ENCODE results near the gene ZNF837.

DNA sequence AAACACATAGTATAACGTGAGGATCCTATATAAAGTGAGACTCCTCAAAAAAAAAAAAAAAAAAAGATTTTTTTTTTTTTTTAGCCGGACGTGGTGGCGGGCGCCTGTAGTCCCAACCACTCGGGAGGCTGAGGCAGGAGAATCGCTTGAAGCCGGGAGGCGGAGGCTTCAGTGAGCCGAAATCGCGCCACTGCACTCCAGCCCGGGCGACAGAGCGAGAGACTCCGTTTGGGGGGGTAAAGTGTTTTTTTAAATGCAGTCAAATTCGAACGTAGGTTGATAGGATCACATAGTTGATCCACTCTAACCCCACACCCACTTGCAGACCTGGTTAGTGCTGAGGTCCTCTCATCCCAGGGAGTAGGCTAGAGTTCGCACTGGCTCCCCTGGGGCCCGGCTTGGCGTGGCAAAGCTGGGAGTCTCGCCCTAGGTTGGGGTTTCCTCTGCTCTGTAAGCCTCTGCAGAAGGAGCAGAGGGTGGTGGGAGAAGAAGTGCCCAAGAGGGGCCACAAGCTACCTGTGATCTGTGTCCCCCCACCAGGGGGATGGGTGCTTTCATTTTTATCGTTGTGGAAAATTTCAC lies 21.1 kb upstream of the ZNF837 start:
- no peak for TF ChIP-seq CEBPB (IDR thresholded peaks at IDR 0.05)
- no peak for TF ChIP-seq RAD21 (IDR thresholded peaks at IDR 0.05; ENCODE audit: low read depth)
- TF ChIP-seq, protein P1, sequence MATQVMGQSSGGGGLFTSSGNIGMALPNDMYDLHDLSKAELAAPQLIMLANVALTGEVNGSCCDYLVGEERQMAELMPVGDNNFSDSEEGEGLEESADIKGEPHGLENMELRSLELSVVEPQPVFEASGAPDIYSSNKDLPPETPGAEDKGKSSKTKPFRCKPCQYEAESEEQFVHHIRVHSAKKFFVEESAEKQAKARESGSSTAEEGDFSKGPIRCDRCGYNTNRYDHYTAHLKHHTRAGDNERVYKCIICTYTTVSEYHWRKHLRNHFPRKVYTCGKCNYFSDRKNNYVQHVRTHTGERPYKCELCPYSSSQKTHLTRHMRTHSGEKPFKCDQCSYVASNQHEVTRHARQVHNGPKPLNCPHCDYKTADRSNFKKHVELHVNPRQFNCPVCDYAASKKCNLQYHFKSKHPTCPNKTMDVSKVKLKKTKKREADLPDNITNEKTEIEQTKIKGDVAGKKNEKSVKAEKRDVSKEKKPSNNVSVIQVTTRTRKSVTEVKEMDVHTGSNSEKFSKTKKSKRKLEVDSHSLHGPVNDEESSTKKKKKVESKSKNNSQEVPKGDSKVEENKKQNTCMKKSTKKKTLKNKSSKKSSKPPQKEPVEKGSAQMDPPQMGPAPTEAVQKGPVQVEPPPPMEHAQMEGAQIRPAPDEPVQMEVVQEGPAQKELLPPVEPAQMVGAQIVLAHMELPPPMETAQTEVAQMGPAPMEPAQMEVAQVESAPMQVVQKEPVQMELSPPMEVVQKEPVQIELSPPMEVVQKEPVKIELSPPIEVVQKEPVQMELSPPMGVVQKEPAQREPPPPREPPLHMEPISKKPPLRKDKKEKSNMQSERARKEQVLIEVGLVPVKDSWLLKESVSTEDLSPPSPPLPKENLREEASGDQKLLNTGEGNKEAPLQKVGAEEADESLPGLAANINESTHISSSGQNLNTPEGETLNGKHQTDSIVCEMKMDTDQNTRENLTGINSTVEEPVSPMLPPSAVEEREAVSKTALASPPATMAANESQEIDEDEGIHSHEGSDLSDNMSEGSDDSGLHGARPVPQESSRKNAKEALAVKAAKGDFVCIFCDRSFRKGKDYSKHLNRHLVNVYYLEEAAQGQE (IDR thresholded peaks at IDR 0.05; ENCODE audit: low read depth) = no peak
- TF ChIP-seq, protein P2, sequence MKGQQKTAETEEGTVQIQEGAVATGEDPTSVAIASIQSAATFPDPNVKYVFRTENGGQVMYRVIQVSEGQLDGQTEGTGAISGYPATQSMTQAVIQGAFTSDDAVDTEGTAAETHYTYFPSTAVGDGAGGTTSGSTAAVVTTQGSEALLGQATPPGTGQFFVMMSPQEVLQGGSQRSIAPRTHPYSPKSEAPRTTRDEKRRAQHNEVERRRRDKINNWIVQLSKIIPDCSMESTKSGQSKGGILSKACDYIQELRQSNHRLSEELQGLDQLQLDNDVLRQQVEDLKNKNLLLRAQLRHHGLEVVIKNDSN (IDR thresholded peaks at IDR 0.05) = no peak
- TF ChIP-seq, protein P3, sequence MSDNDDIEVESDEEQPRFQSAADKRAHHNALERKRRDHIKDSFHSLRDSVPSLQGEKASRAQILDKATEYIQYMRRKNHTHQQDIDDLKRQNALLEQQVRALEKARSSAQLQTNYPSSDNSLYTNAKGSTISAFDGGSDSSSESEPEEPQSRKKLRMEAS (IDR thresholded peaks at IDR 0.05) = no peak
- TF ChIP-seq YY1 (IDR thresholded peaks at IDR 0.05; ENCODE audit: low read depth) = no peak
- TF ChIP-seq CREB1 (IDR thresholded peaks at IDR 0.05; ENCODE audit: low read depth) = no peak
- TF ChIP-seq EP300 (IDR thresholded peaks at IDR 0.05; ENCODE audit: borderline replicate concordance) = no peak
- TF ChIP-seq TEAD4 (IDR thresholded peaks at IDR 0.05) = no peak
- TF ChIP-seq ZBTB7A (IDR thresholded peaks at IDR 0.05; ENCODE audit: low read depth) = no peak

All from Ishikawa (cell line).